Aorta (tissue), 5 donors: ENCODE data around the gene NUDC. TPM values are rescaled to one million over a fixed set of nuclear protein-coding genes. Genes with fewer than 3 reads are reported as not detected.

Source experiments
- ATAC-seq: fragments of 200-7000 bp; cut with Tn5 transposase; one replicate; pipeline ENCODE4 v1.9.1; 2022; ENCODE audit warnings: moderate library complexity; ENCODE audit not compliant: low FRiP score
- DNase-seq, 2 donors: peaks; one replicate each; pipeline ENCODE4 v3.0.0-alpha.2; 2020
- H3K27ac ChIP-seq, 2 donors: one replicate each; pipeline ENCODE4 v1.5.1; 2013; ENCODE audit warnings: low read length in 2 of 2, mild to moderate bottlenecking in 2 of 2, moderate library complexity in 2 of 2, control low read depth in 1 of 2, inconsistent platforms in 1 of 2, low read depth in 1 of 2
- H3K27me3 ChIP-seq, 2 donors: one replicate each; pipeline ENCODE4 v1.6.1; 2013; ENCODE audit warnings: control low read depth in 1 of 2, low read length in 1 of 2, mild to moderate bottlenecking in 1 of 2, moderate library complexity in 1 of 2; ENCODE audit not compliant: insufficient read depth in 2 of 2, control insufficient read depth in 1 of 2
- H3K36me3 ChIP-seq, 2 donors: one replicate each; pipeline ENCODE4 v1.6.1; 2013; ENCODE audit warnings: control low read depth in 1 of 2, low read length in 1 of 2, mild to moderate bottlenecking in 1 of 2; ENCODE audit not compliant: insufficient read depth in 2 of 2, control insufficient read depth in 1 of 2
- H3K4me1 ChIP-seq, 2 donors: one replicate each; pipeline ENCODE4 v1.6.1; 2013; ENCODE audit warnings: low read length in 2 of 2, control low read depth in 1 of 2, mild to moderate bottlenecking in 1 of 2, moderate library complexity in 1 of 2; ENCODE audit not compliant: insufficient read depth in 2 of 2, control insufficient read depth in 1 of 2
- H3K4me3 ChIP-seq, 2 donors: one replicate each; pipeline ENCODE4 v1.5.1; 2013; ENCODE audit warnings: low read length in 2 of 2, control low read depth in 1 of 2, mild to moderate bottlenecking in 1 of 2
- H3K9me3 ChIP-seq: one replicate; pipeline ENCODE4 v1.6.1; 2013; ENCODE audit warnings: mild to moderate bottlenecking, low read length; ENCODE audit not compliant: control insufficient read depth
- WGBS, 2 donors: extraction: QIAGEN DNeasy Blood & Tissue Kit; methylation state at CpG; one replicate each; pipeline ENCODE4 v1.1.7; 2013; 5-methylcytosine and 5-hydroxymethylcytosine counted together
- intact Hi-C, 2 donors: fragments of 100-400 bp; cut with DNase I; formaldehyde crosslinking; loops; one replicate each; pipeline versions ENCODE4 v1.14.2 to v1.15.0; 2022
- polyA plus RNA-seq, 2 donors: library from polyadenylated mRNA; stranded (reverse); fragments of 200-250 nt; gene quantifications; one replicate each; pipeline ENCODE4 v1.2.3, GENCODE V29; 2013
- total RNA-seq, 2 donors: library from RNA; stranded (reverse); fragmentation: NEBNext Ultra II Directional; extraction: Animal tissue kit (Norgen Biotek cat#: 25700); gene quantifications; one replicate each; pipeline ENCODE4 v1.2.1, GENCODE V29; 2021
- donor health status: healthy with polysubstance abuse.
- donor health status: Bipolar disorder and iron deficiency.
- donor health status: DM: no; HTN: no; CAD: no.
- donor health status: DM: no; HTN: no; CAD: no.
- donor health status: DM: yes; HTN: yes; CAD: no.

Gene NUDC
- total and polyA plus RNA-seq, 4 donors = 44.9 to 79.8 (median 56.3) TPM

- 9 to 10% methylated on average over 7 of the region's 7 CpGs for WGBS, 2 donors
- no peaks in the 10 kb centered on the region for H3K36me3 ChIP-seq
- no peak for DNase-seq
- H3K27me3 ChIP-seq = no peaks in the 10 kb centered on the region
- H3K9me3 ChIP-seq = no peaks in the 10 kb centered on the region
- H3K4me3 ChIP-seq = peak overlapping the region in 1 of 2 donors; percentile 21
- intact Hi-C loops = no loop called here
- peak overlapping the region in 1 of 2 donors; percentile 15 for H3K27ac ChIP-seq
- peak; percentile 67 for ATAC-seq
- H3K4me1 ChIP-seq = peaks cover 0 to 5% of the 10 kb centered on the region in 2 donors
Observed at GRCh38 chr1:26921126-26921539, 410 bp upstream of the NUDC start.

GRCh38 chr1:26922431-26922729, 837 bp downstream of the NUDC start:
- intact Hi-C loops = no loop called here
- H3K27me3 ChIP-seq = no peaks in the 10 kb centered on the region
- 7 to 12% methylated on average over 6 of the region's 6 CpGs for WGBS, 2 donors
- H3K36me3 ChIP-seq = no peaks in the 10 kb centered on the region
- ATAC-seq (no peak), DNase-seq (no peak)
- peak overlapping the region; percentile 66 to 83 for H3K4me3 ChIP-seq
- H3K27ac ChIP-seq = no peak overlapping the region
- H3K9me3 ChIP-seq = no peaks in the 10 kb centered on the region
- peaks cover 0 to 5% of the 10 kb centered on the region in 2 donors for H3K4me1 ChIP-seq

DNA sequence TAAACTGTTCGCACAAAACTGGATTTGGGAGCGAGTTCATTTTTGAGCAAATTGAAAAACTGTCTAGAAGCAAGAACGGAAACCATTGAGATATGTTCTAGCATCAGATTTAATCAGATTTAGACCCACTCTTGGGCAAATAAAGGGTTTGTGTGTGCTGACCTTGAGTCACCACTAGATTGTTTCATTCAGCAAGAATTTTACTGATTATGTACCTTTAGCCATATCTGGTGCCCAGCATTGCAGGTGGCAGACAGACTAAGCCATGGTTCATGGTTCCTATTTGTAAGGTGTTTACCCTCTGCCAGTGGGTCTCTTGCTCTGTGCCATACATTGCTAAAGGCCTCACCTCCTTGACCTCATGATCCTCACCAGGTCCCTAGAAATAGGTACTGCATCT, 1.4 kb downstream of the NUDC start:
- peak overlapping the region in 1 of 2 donors; percentile 83 for H3K4me3 ChIP-seq
- no peaks in the 10 kb centered on the region for H3K9me3 ChIP-seq
- no peak for DNase-seq
- H3K27me3 ChIP-seq = no peaks in the 10 kb centered on the region
- no peak for ATAC-seq
- intact Hi-C loops = no loop called here
- H3K27ac ChIP-seq = no peak overlapping the region
- 92 to 95% methylated on average over 3 of the region's 3 CpGs for WGBS, 2 donors
- no peaks in the 10 kb centered on the region for H3K36me3 ChIP-seq
- H3K4me1 ChIP-seq = peaks cover 0 to 5% of the 10 kb centered on the region in 2 donors

GRCh38 chr1:26923711-26924110, 2.2 kb downstream of the NUDC start:
- no peak overlapping the region for H3K4me3 ChIP-seq
- 92 to 95% methylated on average over 3 of the region's 3 CpGs for whole genome bisulfite sequencing, 2 donors
- intact Hi-C loops = no loop called here
- ATAC-seq (no peak), DNase-seq (no peak)
- H3K9me3 ChIP-seq = no peaks in the 10 kb centered on the region
- no peaks in the 10 kb centered on the region for H3K27me3 ChIP-seq
- no peak overlapping the region for H3K27ac ChIP-seq
- H3K36me3 ChIP-seq = no peaks in the 10 kb centered on the region
- peaks cover 0 to 5% of the 10 kb centered on the region in 2 donors for H3K4me1 ChIP-seq

GRCh38 chr1:26932531-26932930, 11.0 kb downstream of the NUDC start:
- Histone ChIP-seq H3K9me3 (no peaks in the 10 kb centered on the region), H3K27me3 (no peaks in the 10 kb centered on the region), H3K4me1 (no peaks in the 10 kb centered on the region), H3K4me3 (no peak overlapping the region), H3K36me3 (peaks cover 0 to 3% of the 10 kb centered on the region in 2 donors), H3K27ac (no peak overlapping the region)
- 86 to 88% methylated on average over 3 of the region's 3 CpGs for WGBS, 2 donors
- ATAC-seq = no peak
- intact Hi-C loops = no loop called here
- DNase-seq = no peak

- DNase-seq (no peak), ATAC-seq (no peak)
- intact Hi-C loops = no loop called here
- H3K27me3 ChIP-seq = no peaks in the 10 kb centered on the region
- H3K4me3 ChIP-seq = no peak overlapping the region
- H3K9me3 ChIP-seq = no peaks in the 10 kb centered on the region
- H3K27ac ChIP-seq = no peak overlapping the region
- H3K4me1 ChIP-seq = no peaks in the 10 kb centered on the region
- peaks cover 0 to 3% of the 10 kb centered on the region in 2 donors for H3K36me3 ChIP-seq
- whole genome bisulfite sequencing, 2 donors = 78% methylated on average over 6 of the region's 6 CpGs
Observed at GRCh38 chr1:26936823-26937222, 15.3 kb downstream of the NUDC start.

- Histone ChIP-seq H3K9me3 (no peaks in the 10 kb centered on the region), H3K4me3 (no peak overlapping the region), H3K36me3 (peaks cover 2 to 5% of the 10 kb centered on the region in 2 donors), H3K27ac (no peak overlapping the region), H3K27me3 (no peaks in the 10 kb centered on the region), H3K4me1 (no peaks in the 10 kb centered on the region)
- intact Hi-C loops = no loop called here
- DNase-seq (no peak), ATAC-seq (no peak)
- 85 to 94% methylated on average over 4 of the region's 4 CpGs for WGBS, 2 donors
Observed at GRCh38 chr1:26938004-26938658, 16.6 kb downstream of the NUDC start.

DNA sequence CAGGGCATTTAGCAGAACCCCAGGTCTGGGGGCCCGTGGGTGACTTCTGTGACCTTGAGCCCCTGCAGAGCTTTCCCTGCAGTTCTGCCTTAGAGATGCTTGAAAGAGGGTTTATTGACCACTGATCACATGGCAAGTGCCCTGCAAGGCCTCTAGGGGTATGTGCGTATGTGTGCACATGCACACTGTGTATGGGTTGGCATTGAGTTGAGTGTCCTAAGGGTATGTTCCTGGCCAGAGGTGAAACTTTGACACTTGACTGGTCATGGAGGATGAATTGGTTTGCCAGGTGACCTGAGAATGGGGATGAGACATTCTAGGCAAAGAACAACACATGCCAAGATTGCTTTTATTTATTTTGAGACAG, 17.1 kb downstream of the NUDC start:
- H3K9me3 ChIP-seq = no peaks in the 10 kb centered on the region
- no peaks in the 10 kb centered on the region for H3K27me3 ChIP-seq
- intact Hi-C loops = no loop called here
- DNase-seq (no peak), ATAC-seq (no peak)
- H3K36me3 ChIP-seq = peaks cover 2 to 3% of the 10 kb centered on the region in 2 donors
- no peaks in the 10 kb centered on the region for H3K4me1 ChIP-seq
- no peak overlapping the region for H3K27ac ChIP-seq
- WGBS, 2 donors = 78 to 88% methylated on average over 2 of the region's 2 CpGs
- H3K4me3 ChIP-seq = no peak overlapping the region

GRCh38 chr1:26941311-26941710, 19.8 kb downstream of the NUDC start:
- Histone ChIP-seq H3K4me3 (no peak overlapping the region), H3K4me1 (no peaks in the 10 kb centered on the region), H3K9me3 (no peaks in the 10 kb centered on the region), H3K36me3 (peaks cover 2 to 9% of the 10 kb centered on the region in 2 donors), H3K27me3 (no peaks in the 10 kb centered on the region), H3K27ac (no peak overlapping the region)
- ATAC-seq = no peak
- WGBS, 2 donors = 89 to 93% methylated on average over 10 of the region's 10 CpGs
- intact Hi-C loops = no loop called here
- peak in 1 of 2 donors; percentile 24 for DNase-seq
